Measurements from ENCODE around the gene ABITRAM.

DNA sequence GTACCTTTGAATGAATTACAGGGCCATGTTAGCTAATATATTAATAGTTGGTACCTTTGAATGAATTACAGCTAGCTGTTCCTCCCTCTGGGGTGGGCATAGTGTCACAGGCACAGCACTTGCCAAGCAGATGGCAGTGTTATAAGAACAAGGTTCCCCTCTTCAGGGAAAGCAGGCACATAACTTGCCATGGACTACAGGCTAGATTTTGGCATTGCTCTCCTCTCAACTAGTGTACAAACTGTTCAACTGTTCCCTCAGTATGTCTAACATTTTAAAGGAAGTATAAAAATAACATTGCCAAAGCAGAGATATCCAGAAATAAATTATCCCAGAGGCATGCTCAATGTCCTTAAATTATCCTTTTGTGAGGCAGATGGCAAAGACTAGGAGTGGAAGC is 33.7 kb downstream of the ABITRAM start:
- TF ChIP-seq, protein P1, sequence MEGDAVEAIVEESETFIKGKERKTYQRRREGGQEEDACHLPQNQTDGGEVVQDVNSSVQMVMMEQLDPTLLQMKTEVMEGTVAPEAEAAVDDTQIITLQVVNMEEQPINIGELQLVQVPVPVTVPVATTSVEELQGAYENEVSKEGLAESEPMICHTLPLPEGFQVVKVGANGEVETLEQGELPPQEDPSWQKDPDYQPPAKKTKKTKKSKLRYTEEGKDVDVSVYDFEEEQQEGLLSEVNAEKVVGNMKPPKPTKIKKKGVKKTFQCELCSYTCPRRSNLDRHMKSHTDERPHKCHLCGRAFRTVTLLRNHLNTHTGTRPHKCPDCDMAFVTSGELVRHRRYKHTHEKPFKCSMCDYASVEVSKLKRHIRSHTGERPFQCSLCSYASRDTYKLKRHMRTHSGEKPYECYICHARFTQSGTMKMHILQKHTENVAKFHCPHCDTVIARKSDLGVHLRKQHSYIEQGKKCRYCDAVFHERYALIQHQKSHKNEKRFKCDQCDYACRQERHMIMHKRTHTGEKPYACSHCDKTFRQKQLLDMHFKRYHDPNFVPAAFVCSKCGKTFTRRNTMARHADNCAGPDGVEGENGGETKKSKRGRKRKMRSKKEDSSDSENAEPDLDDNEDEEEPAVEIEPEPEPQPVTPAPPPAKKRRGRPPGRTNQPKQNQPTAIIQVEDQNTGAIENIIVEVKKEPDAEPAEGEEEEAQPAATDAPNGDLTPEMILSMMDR (IDR thresholded peaks at IDR 0.05), result no peak
- no peak for TF ChIP-seq POLR2A (IDR thresholded peaks at IDR 0.05)
